Measurements from ENCODE around the gene MYCN.

- TF ChIP-seq L3MBTL2 (conservative IDR thresholded peaks at IDR 0.05) (no peak), PKNOX1 (IDR thresholded peaks at IDR 0.05) (no peak), TARDBP (IDR thresholded peaks at IDR 0.05) (no peak), FOXM1 (IDR thresholded peaks at IDR 0.05; ENCODE audit: borderline replicate concordance) (no peak), CTBP1 (IDR thresholded peaks at IDR 0.05; ENCODE audit: borderline replicate concordance) (no peak), FOXK2 (IDR thresholded peaks at IDR 0.05) (no peak), BHLHE40 (IDR thresholded peaks at IDR 0.05; ENCODE audit: borderline replicate concordance) (no peak), SUZ12 (IDR thresholded peaks at IDR 0.05) (no peak), ELF4 (IDR thresholded peaks at IDR 0.05) (no peak), LEF1 (IDR thresholded peaks at IDR 0.05; ENCODE audit: borderline replicate concordance) (no peak), NFRKB (IDR thresholded peaks at IDR 0.05) (no peak), ZNF384 (IDR thresholded peaks at IDR 0.05) (no peak), SP1 (IDR thresholded peaks at IDR 0.05) (no peak), ARNT (IDR thresholded peaks at IDR 0.05) (no peak)
Observed at GRCh38 chr2:15990151-15991101, 50.1 kb downstream of the MYCN start.
